NB4 (cell line): Measurements from ENCODE around the gene C12orf42.

Source experiments
- DNase-seq: peaks from one replicate; pipeline ENCODE4 v3.0.0; 2010; ENCODE audit warnings: low read depth
- H3K4me3 ChIP-seq: one replicate; pipeline ENCODE4 v1.5.1; 2011; ENCODE audit warnings: mild to moderate bottlenecking, low read depth, low read length, moderate library complexity
- MYC ChIP-seq: IDR thresholded peaks from 2 replicates; pipeline ENCODE4 v1.6.1; 2011; ENCODE audit warnings: low read depth, low read length
- POLR2A ChIP-seq: IDR thresholded peaks from 2 replicates; pipeline ENCODE4 v1.6.1; 2011; ENCODE audit warnings: mild to moderate bottlenecking; ENCODE audit not compliant: insufficient read length; ENCODE audit errors: extremely low read depth
- TF ChIP-seq, protein P1 (sequence below): IDR thresholded peaks from one replicate; pipeline ENCODE4 v1.5.1; 2012; ENCODE audit warnings: low read depth, low read length
- TF ChIP-seq, protein P2 (sequence below): IDR thresholded peaks from 2 replicates; pipeline ENCODE4 v1.6.1; 2011; ENCODE audit warnings: low read depth, low read length

The C12orf42 gene

GRCh38 chr12:103495469-103496456 is at the start of gene C12orf42:
Gene C12orf42, minus strand, starts transcription at chr12:103495968. Its CDS starts 17,542 bp downstream, at chr12:103478426.
- no peak for TF ChIP-seq POLR2A
- TF ChIP-seq, protein P1, sequence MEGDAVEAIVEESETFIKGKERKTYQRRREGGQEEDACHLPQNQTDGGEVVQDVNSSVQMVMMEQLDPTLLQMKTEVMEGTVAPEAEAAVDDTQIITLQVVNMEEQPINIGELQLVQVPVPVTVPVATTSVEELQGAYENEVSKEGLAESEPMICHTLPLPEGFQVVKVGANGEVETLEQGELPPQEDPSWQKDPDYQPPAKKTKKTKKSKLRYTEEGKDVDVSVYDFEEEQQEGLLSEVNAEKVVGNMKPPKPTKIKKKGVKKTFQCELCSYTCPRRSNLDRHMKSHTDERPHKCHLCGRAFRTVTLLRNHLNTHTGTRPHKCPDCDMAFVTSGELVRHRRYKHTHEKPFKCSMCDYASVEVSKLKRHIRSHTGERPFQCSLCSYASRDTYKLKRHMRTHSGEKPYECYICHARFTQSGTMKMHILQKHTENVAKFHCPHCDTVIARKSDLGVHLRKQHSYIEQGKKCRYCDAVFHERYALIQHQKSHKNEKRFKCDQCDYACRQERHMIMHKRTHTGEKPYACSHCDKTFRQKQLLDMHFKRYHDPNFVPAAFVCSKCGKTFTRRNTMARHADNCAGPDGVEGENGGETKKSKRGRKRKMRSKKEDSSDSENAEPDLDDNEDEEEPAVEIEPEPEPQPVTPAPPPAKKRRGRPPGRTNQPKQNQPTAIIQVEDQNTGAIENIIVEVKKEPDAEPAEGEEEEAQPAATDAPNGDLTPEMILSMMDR, result peak; percentile 37

GRCh38 chr12:103542078-103542477 is 46.3 kb upstream of the C12orf42 start:
- TF ChIP-seq, protein P1, result no peak
- TF ChIP-seq MYC (no peak), POLR2A (no peak)
- TF ChIP-seq, protein P2, sequence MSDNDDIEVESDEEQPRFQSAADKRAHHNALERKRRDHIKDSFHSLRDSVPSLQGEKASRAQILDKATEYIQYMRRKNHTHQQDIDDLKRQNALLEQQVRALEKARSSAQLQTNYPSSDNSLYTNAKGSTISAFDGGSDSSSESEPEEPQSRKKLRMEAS, result no peak
- no peak for DNase-seq

More at GRCh38 chr12:103495469-103496456, at the start of gene C12orf42:
- no peak for DNase-seq
- no peak within 1 kb of the TSS for H3K4me3 ChIP-seq

GRCh38 chr12:103540319-103540718 is 44.6 kb upstream of the C12orf42 start:
- no peak for DNase-seq
- TF ChIP-seq, protein P1, result no peak
- TF ChIP-seq, protein P2, result no peak
- no peak for TF ChIP-seq MYC
- no peak for TF ChIP-seq POLR2A
- H3K4me3 ChIP-seq, result no peak overlapping the region

More at GRCh38 chr12:103542078-103542477, 46.3 kb upstream of the C12orf42 start:
- no peak overlapping the region for H3K4me3 ChIP-seq

GRCh38 chr12:103538397-103538796 is 42.6 kb upstream of the C12orf42 start:
- no peak for DNase-seq
- TF ChIP-seq, protein P1, result no peak
- TF ChIP-seq MYC (no peak), POLR2A (no peak)
- TF ChIP-seq, protein P2, result no peak
- H3K4me3 ChIP-seq, result no peak overlapping the region

- TF ChIP-seq, protein P1, result no peak
- TF ChIP-seq POLR2A (no peak), MYC (no peak)
- TF ChIP-seq, protein P2, result no peak
- H3K4me3 ChIP-seq, result no peak overlapping the region
- no peak for DNase-seq
Measured at GRCh38 chr12:103530307-103531066, 34.7 kb upstream of the C12orf42 start.
